ENCODE data around the gene SALL3. TPM values are rescaled to one million over a fixed set of nuclear protein-coding genes. Genes with fewer than 3 reads are reported as not detected.

The SALL3 gene
- total and polyA plus RNA-seq, 2 of the 4 experiments (the other 2 are of a cell fraction), result not detected

GRCh38 chr18:78983512-78983911 is 3.9 kb downstream of the SALL3 start:
- BruUV-seq (replicated peaks), result no TSS peak
- Histone ChIP-seq H3K4me2 (ENCODE audit: low read depth, low read length) (no peak overlapping the region), H2BK5ac (ENCODE audit: low read depth, low read length, poor library complexity, severe bottlenecking) (no peak overlapping the region), H4K91ac (ENCODE audit: insufficient read depth, low read depth, low read length) (no peak overlapping the region), H4K8ac (ENCODE audit: low read depth in 2 of 2, low read length in 2 of 2) (no peak overlapping the region), H3K56ac (ENCODE audit: extremely low read depth, insufficient read depth, low read length) (no peak overlapping the region), H3K27me3 (ENCODE audit: control insufficient read depth, insufficient read depth, low read length) (peaks cover 37% of the 10 kb centered on the region), H2BK20ac (ENCODE audit: low read depth, low read length) (no peak overlapping the region), H3K9me3 (ENCODE audit: control insufficient read depth, insufficient read depth, low read length) (peaks cover 6% of the 10 kb centered on the region; the same call in 1 of the 2 replicates), H3K9ac (ENCODE audit: low read depth, low read length) (no peak overlapping the region), H4K5ac (ENCODE audit: low read depth, low read length) (no peak overlapping the region), H2AK9ac (replicated peaks; ENCODE audit: low read depth, low read length, poor library complexity) (no peak overlapping the region), H3K36me3 (ENCODE audit: control insufficient read depth, insufficient read depth, low read length) (no peaks in the 10 kb centered on the region), H3K4me1 (ENCODE audit: control insufficient read depth, insufficient read depth, low read length) (no peaks in the 10 kb centered on the region), H3K4ac (ENCODE audit: low read depth, low read length) (no peak overlapping the region), H3K18ac (ENCODE audit: low read depth, low read length) (no peak overlapping the region), H3K27ac (ENCODE audit: insufficient read depth, low read length) (no peak overlapping the region), H4K20me1 (ENCODE audit: insufficient read depth, low read length) (no peaks in the 10 kb centered on the region), H3K9me1 (ENCODE audit: insufficient read depth, low read length) (no peaks in the 10 kb centered on the region), H2BK15ac (ENCODE audit: low read depth, low read length) (no peak overlapping the region), H2AFZ (replicated peaks; ENCODE audit: low read length, poor library complexity) (no peak overlapping the region), H3K14ac (replicated peaks; ENCODE audit: low read depth, low read length) (no peak overlapping the region), H2AK5ac (ENCODE audit: low read depth, low read length) (no peak overlapping the region), H3K23ac (ENCODE audit: low read depth, low read length) (no peak overlapping the region), H2BK120ac (ENCODE audit: low read depth, low read length) (no peak overlapping the region), H3K4me3 (ENCODE audit: insufficient read depth, low read depth, low read length) (no peak overlapping the region), H3K79me1 (ENCODE audit: low read depth in 1 of 2, low read length in 2 of 2) (no peaks in the 10 kb centered on the region)
- ChIA-PET POLR2A (ENCODE audit: unreplicated experiment) (no interaction called here), CTCF (no interaction called here)
- TF ChIP-seq MXI1 (IDR thresholded peaks at IDR 0.05; ENCODE audit: borderline replicate concordance, low read depth, low read length) (no peak), SMC3 (IDR thresholded peaks at IDR 0.05; ENCODE audit: low read depth, low read length) (no peak), POLR2A (IDR thresholded peaks at IDR 0.05; ENCODE audit: low read depth, low read length) (no peak), RAD21 (IDR thresholded peaks at IDR 0.05; ENCODE audit: low read length) (no peak), CEBPB (IDR thresholded peaks at IDR 0.05; ENCODE audit: low read depth, low read length) (no peak), MAZ (IDR thresholded peaks at IDR 0.05; ENCODE audit: borderline replicate concordance, low read depth, low read length) (no peak), NFE2L2 (IDR thresholded peaks at IDR 0.05; ENCODE audit: low read depth, low read length) (no peak), FOS (IDR thresholded peaks at IDR 0.05; ENCODE audit: low read depth, low read length) (no peak), CTCF (conservative IDR thresholded peaks at IDR 0.05; ENCODE audit: low read depth, low read length) (no peak), RFX5 (IDR thresholded peaks at IDR 0.05; ENCODE audit: low read depth, low read length) (no peak), ELK1 (IDR thresholded peaks at IDR 0.05; ENCODE audit: borderline replicate concordance, low read depth, low read length) (no peak), USF2 (IDR thresholded peaks at IDR 0.05; ENCODE audit: low read depth, low read length) (no peak), CHD1 (IDR thresholded peaks at IDR 0.05; ENCODE audit: low read depth, low read length) (no peak), BHLHE40 (IDR thresholded peaks at IDR 0.05; ENCODE audit: low read depth, low read length) (no peak), MAFK (IDR thresholded peaks at IDR 0.05; ENCODE audit: low read depth, low read length) (no peak), RCOR1 (IDR thresholded peaks at IDR 0.05; ENCODE audit: insufficient replicate concordance, low read length) (no peak)
- no peak for ATAC-seq (ENCODE audit: low read depth)
- WGBS, 2 experiments (ENCODE audit: extremely low coverage in 2 of 2, insufficient read length in 1 of 2), result no CpG with 5 or more reads among the region's 3 CpGs
- dilution Hi-C loops (cut with HindIII; ENCODE audit: low sequenced_read_pairs, unreplicated experiment), result no loop called here
- DNase-seq, result no peak
- in situ Hi-C loops (cut with MboI; ENCODE audit: low sequenced_read_pairs), result no loop called here
- intact Hi-C loops (cut with micrococcal nuclease), result no loop called here
